HepG2 (cell line): ENCODE measurements around the gene BABAM2. TPM values are rescaled to one million over a fixed set of nuclear protein-coding genes. Genes with fewer than 3 reads are reported as not detected.

ENCODE experiments used
- ATAC-seq: fragments of 200-7000 bp; cut with Tn5 transposase; 3 replicates; pipeline ENCODE4 v1.9.1; 2020; ENCODE audit warnings: mild to moderate bottlenecking, moderate library complexity
- BruUV-seq: library from RNA; stranded (reverse); fragments of 400-500 nt; replicated peaks from 2 replicates; lab custom pipeline; 2021; lab: Mats Ljungman, UMichigan
- CTCF ChIA-PET: fragments of 300-600 bp; formaldehyde crosslinking; extraction: SDS; loops from one replicate; lab custom pipeline; 2021; ENCODE audit warnings: low total read pairs, inconsistent platforms, low intra/inter-chr PET ratio; lab: Yijun Ruan, JAX
- POLR2A ChIA-PET: fragments of 350-600 bp; sonication (Branson Sonifier 250); formaldehyde crosslinking; loops from one replicate; lab custom pipeline; 2020; ENCODE audit warnings: antibody characterized with exemption, inconsistent platforms; lab: Yijun Ruan, JAX
- DNase-seq: peaks from one replicate; pipeline ENCODE4 v3.0.0-alpha.2; 2015; ENCODE audit warnings: low spot score
- FAIRE-seq: peaks from 3 replicates; lab custom pipeline; 2011; peaks lifted over from hg19 to GRCh38; lab: Jason Lieb, UNC
- H2AFZ ChIP-seq: one replicate; pipeline ENCODE4 v1.6.1; 2011; ENCODE audit warnings: low read length, inconsistent platforms
- H3K27ac ChIP-seq: fragments of 300-600 bp; 3 replicates; pipeline ENCODE4 v1.8.0; 2011; ENCODE audit warnings: mixed run types, mild to moderate bottlenecking, mixed read lengths, low read length, inconsistent platforms; ENCODE audit not compliant: insufficient read depth; ENCODE audit errors: extremely low read length
- H3K27me3 ChIP-seq, 2 experiments: fragments of 200-600 bp in 1 of 2; 2 replicates in 1 of 2; 3 replicates in 1 of 2; pipeline versions ENCODE4 v1.6.0 to v1.8.0; 2011; ENCODE audit warnings: low read length in 2 of 2, mild to moderate bottlenecking in 2 of 2, moderate library complexity in 2 of 2, inconsistent platforms in 1 of 2; ENCODE audit not compliant: insufficient read depth in 2 of 2, control insufficient read depth in 1 of 2
- H3K36me3 ChIP-seq, 2 experiments: fragments of 200-600 bp in 1 of 2; replicated peaks in 1 of 2; 2 replicates in 1 of 2; 3 replicates in 1 of 2; pipeline versions ENCODE4 v1.5.1 to v1.8.0; 2011; ENCODE audit warnings: low read length in 2 of 2, inconsistent platforms in 1 of 2; ENCODE audit not compliant: insufficient read depth in 2 of 2, control insufficient read depth in 1 of 2
- H3K4me1 ChIP-seq: 2 replicates; pipeline ENCODE4 v1.5.1; 2012; ENCODE audit warnings: low read length, inconsistent platforms; ENCODE audit not compliant: insufficient read depth
- H3K4me2 ChIP-seq: 2 replicates; pipeline ENCODE4 v1.6.0; 2011; ENCODE audit warnings: low read depth, low read length, inconsistent platforms
- H3K4me3 ChIP-seq, 3 experiments: fragments of 200-600 bp in 1 of 3; sonication (generic), shearing (Covaris generic) in 1 of 3; replicated peaks in 1 of 3; 2 replicates each; pipeline ENCODE4 v1.5.1; 2011 to 2016; ENCODE audit warnings: low read length in 3 of 3, inconsistent platforms in 2 of 3, low read depth in 2 of 3, mild to moderate bottlenecking in 2 of 3, control low read depth in 1 of 3, mixed read lengths in 1 of 3; ENCODE audit not compliant: insufficient read depth in 1 of 3
- H3K79me2 ChIP-seq: one replicate; pipeline ENCODE4 v1.6.1; 2011; ENCODE audit warnings: low read length, inconsistent platforms; ENCODE audit not compliant: insufficient read depth
- H3K9ac ChIP-seq: 2 replicates; pipeline ENCODE4 v1.6.0; 2011; ENCODE audit warnings: mild to moderate bottlenecking, low read depth, low read length, inconsistent platforms; ENCODE audit not compliant: insufficient read depth
- H3K9me3 ChIP-seq: 2 replicates; pipeline ENCODE4 v1.5.1; 2012; ENCODE audit warnings: mild to moderate bottlenecking, low read length
- H4K20me1 ChIP-seq: 2 replicates; pipeline ENCODE4 v1.6.0; 2011; ENCODE audit warnings: inconsistent platforms, mild to moderate bottlenecking, low read length, moderate library complexity; ENCODE audit not compliant: insufficient read depth
- ATF1 ChIP-seq: IDR thresholded peaks from 2 replicates; pipeline ENCODE4 v1.6.1; 2016; ENCODE audit warnings: mild to moderate bottlenecking, control low read depth
- CEBPB ChIP-seq: IDR thresholded peaks from 2 replicates; pipeline ENCODE4 v1.6.1; 2011; ENCODE audit warnings: low read depth, low read length, improper control_type of control experiment, borderline replicate concordance
- CENPX ChIP-seq: sonication (generic); formaldehyde crosslinking; IDR thresholded peaks from 2 replicates; pipeline ENCODE4 v1.9.0; 2021; ENCODE audit warnings: mild to moderate bottlenecking, missing genetic modification reagents, moderate library complexity
- FOXA1 ChIP-seq, 2 experiments: fragments of 450-650 bp in 1 of 2; sonication (generic) in 1 of 2; formaldehyde crosslinking in 1 of 2; IDR thresholded peaks; 2 replicates each; pipeline versions ENCODE4 v1.4.0 to v1.6.1; 2016 to 2020; ENCODE audit warnings: missing genetic modification reagents in 1 of 2
- HES4 ChIP-seq: sonication (generic); formaldehyde crosslinking; IDR thresholded peaks from 2 replicates; pipeline ENCODE4 v1.9.0; 2021; ENCODE audit warnings: mild to moderate bottlenecking, missing genetic modification reagents, borderline replicate concordance
- MIER3 ChIP-seq: IDR thresholded peaks from 2 replicates; pipeline ENCODE4 v1.6.1; 2016; ENCODE audit warnings: missing compliant biosample characterization, borderline replicate concordance
- MLXIP ChIP-seq: sonication (generic); formaldehyde crosslinking; IDR thresholded peaks from 2 replicates; pipeline ENCODE4 v1.9.0; 2021; ENCODE audit warnings: missing genetic modification reagents, borderline replicate concordance
- SRSF9 ChIP-seq: fragments of 200-400 bp; formaldehyde crosslinking; IDR thresholded peaks from 2 replicates; pipeline ENCODE4 v1.6.1; 2018; ENCODE audit warnings: borderline replicate concordance, mild to moderate bottlenecking, low read depth, low read length; ENCODE audit not compliant: insufficient read depth, poor library complexity, severe bottlenecking
- TGIF2 ChIP-seq: IDR thresholded peaks from 2 replicates; pipeline ENCODE4 v1.6.1; 2016; ENCODE audit warnings: control low read depth, missing compliant biosample characterization
- ZMAT5 ChIP-seq: sonication (generic); formaldehyde crosslinking; IDR thresholded peaks from 2 replicates; pipeline ENCODE4 v1.5.0; 2020; ENCODE audit warnings: mild to moderate bottlenecking, low read depth, missing genetic modification reagents, borderline replicate concordance
- ZNF292 ChIP-seq: sonication (generic); formaldehyde crosslinking; IDR thresholded peaks from 2 replicates; pipeline ENCODE4 v1.8.1; 2022; ENCODE audit warnings: mild to moderate bottlenecking, low read depth, missing genetic modification reagents, borderline replicate concordance
- ZNF530 ChIP-seq: sonication (generic); formaldehyde crosslinking; IDR thresholded peaks from 2 replicates; pipeline ENCODE4 v1.5.0; 2020; ENCODE audit warnings: low read depth, mild to moderate bottlenecking, missing genetic modification reagents
- ZNF577 ChIP-seq: sonication (generic); formaldehyde crosslinking; IDR thresholded peaks from 2 replicates; pipeline ENCODE4 v1.4.0; 2020; ENCODE audit warnings: mild to moderate bottlenecking, low read depth, missing genetic modification reagents, borderline replicate concordance
- ZNF614 ChIP-seq: IDR thresholded peaks from 2 replicates; pipeline ENCODE4 v1.6.1; 2018; ENCODE audit warnings: missing biosample characterization, missing genetic modification reagents, inconsistent platforms, borderline replicate concordance
- ZNF713 ChIP-seq: sonication (generic); formaldehyde crosslinking; IDR thresholded peaks from 2 replicates; pipeline ENCODE4 v1.4.0; 2020; ENCODE audit warnings: mild to moderate bottlenecking, missing genetic modification reagents
- ZNF772 ChIP-seq: sonication (generic); formaldehyde crosslinking; IDR thresholded peaks from 2 replicates; pipeline ENCODE4 v1.5.0; 2020; ENCODE audit warnings: mild to moderate bottlenecking, missing genetic modification reagents
- WGBS: methylation state at CpG from one replicate; pipeline ENCODE4 v1.1.6; 2017; ENCODE audit warnings: low lambda C conversion rate; 5-methylcytosine and 5-hydroxymethylcytosine counted together
- in situ Hi-C: cut with HindIII; loops from 2 replicates; pipeline ENCODE4 v1.10.0; 2017; ENCODE audit warnings: low pct_unique_long_range_greater_than_20kb; ENCODE audit not compliant: extremely low pct_ligation_motif_present
- intact Hi-C: fragments of 100-400 bp; cut with micrococcal nuclease; formaldehyde crosslinking; loops from one replicate; pipeline ENCODE4 v1.10.0; 2022; ENCODE audit not compliant: unreplicated experiment
- polyA plus RNA-seq, 8 experiments: library from polyadenylated mRNA; depleted of rRNA in 3 of 8; stranded (reverse) in 7 of 8; unstranded in 1 of 8; fragments of >200 nt; fragmentation: Illumina TruSeq in 4 of 8; extraction: Trizol in 4 of 8; gene quantifications; 2 replicates each; pipeline versions ENCODE4 v1.2.1 to v1.2.3, GENCODE V29; 2011 to 2016; ENCODE audit warnings: low read depth in 4 of 8, missing spikeins in 1 of 8, mixed read lengths in 1 of 8; ENCODE audit not compliant: insufficient read depth in 1 of 8
- total RNA-seq, 5 experiments: library from RNA; depleted of rRNA; stranded (reverse); fragments of >200 nt; fragmentation: Illumina TruSeq; extraction: Trizol; gene quantifications; 2 replicates each; pipeline ENCODE4 v1.2.3, GENCODE V29; 2016; ENCODE audit warnings: low read depth in 1 of 5

Gene BABAM2
- total and polyA plus RNA-seq, 2 of the 13 experiments (the other 11 are each of a cell fraction or from before 2014, with no cell fraction given) = 24.9 to 28.0 TPM

- Histone ChIP-seq H3K36me3 (no peaks in the 10 kb centered on the region), H2AFZ (no peak overlapping the region), H3K4me1 (peaks cover 47% of the 10 kb centered on the region), H3K9me3 (no peaks in the 10 kb centered on the region), H4K20me1 (no peaks in the 10 kb centered on the region), H3K4me2 (no peak overlapping the region), H3K4me3 (no peak overlapping the region), H3K9ac (no peak overlapping the region), H3K79me2 (no peaks in the 10 kb centered on the region), H3K27ac (no peak overlapping the region), H3K27me3 (peaks cover 5 to 40% of the 10 kb centered on the region in 2 experiments; a peak in 4 of 5 replicates)
- POLR2A ChIA-PET = no interaction called here
- intact Hi-C loops = no loop called here
- FAIRE-seq (no peak), DNase-seq (no peak), ATAC-seq (no peak)
- CTCF ChIA-PET = no interaction called here
- 2% methylated on average over 4 of the region's 4 CpGs for WGBS
- in situ Hi-C loops = no loop called here
- no peak for TF ChIP-seq ZNF614 (CRISPR knock-in tag)
- no peak for TF ChIP-seq ZNF292
- no peak for TF ChIP-seq ZNF530 (CRISPR knock-in tag)
- no peak for TF ChIP-seq MIER3 (CRISPR knock-in tag)
- TF ChIP-seq CEBPB = peak; percentile 41; the same call in 1 of the 2 replicates
- no TSS peak for BruUV-seq
Measured at GRCh38 chr2:28373854-28374253, 483.3 kb downstream of the BABAM2 start.

GRCh38 chr2:28374331-28374730 lies 483.8 kb downstream of the BABAM2 start:
- H3K36me3 ChIP-seq = no peaks in the 10 kb centered on the region
- no peaks in the 10 kb centered on the region for H3K9me3 ChIP-seq
- no TSS peak for BruUV-seq
- CTCF ChIA-PET = no interaction called here
- in situ Hi-C loops (no loop called here), intact Hi-C loops (no loop called here)
- no peak overlapping the region for H3K4me3 ChIP-seq
- H2AFZ ChIP-seq = no peak overlapping the region
- POLR2A ChIA-PET = no interaction called here
- peaks cover 4 to 40% of the 10 kb centered on the region in 2 experiments; a peak in 4 of 5 replicates for H3K27me3 ChIP-seq
- H3K4me2 ChIP-seq = no peak overlapping the region
- DNase-seq = no peak
- WGBS = 45% methylated on average over 5 of the region's 5 CpGs
- no peaks in the 10 kb centered on the region for H4K20me1 ChIP-seq
- no peak for FAIRE-seq
- H3K9ac ChIP-seq = no peak overlapping the region
- no peak overlapping the region for H3K27ac ChIP-seq
- peaks cover 45% of the 10 kb centered on the region for H3K4me1 ChIP-seq
- no peaks in the 10 kb centered on the region for H3K79me2 ChIP-seq
- no peak for ATAC-seq
- no peak for TF ChIP-seq MLXIP (CRISPR knock-in tag)
- TF ChIP-seq ZNF577 = no peak
- TF ChIP-seq ZMAT5 (CRISPR knock-in tag) = no peak
- TF ChIP-seq SRSF9 = no peak
- no peak for TF ChIP-seq TGIF2 (CRISPR knock-in tag)
- no peak for TF ChIP-seq ZNF772 (CRISPR knock-in tag)
- no peak for TF ChIP-seq FOXA1 (IDR thresholded peaks at IDR 0.05)
- TF ChIP-seq FOXA1 (CRISPR knock-in tag; IDR thresholded peaks at IDR 0.05) = no peak
- no peak for TF ChIP-seq HES4 (CRISPR knock-in tag)
- no peak for TF ChIP-seq CENPX (CRISPR knock-in tag)
- TF ChIP-seq ZNF713 = no peak
- no peak for TF ChIP-seq ATF1
